Mesendoderm (in vitro differentiated cells): Measurements from ENCODE around the gene PHF20.

Experiments
- DNase-seq: peaks from one replicate; pipeline ENCODE4 v3.0.0; 2013
- H2AK5ac ChIP-seq: 2 replicates; pipeline ENCODE4 v1.6.1; 2013; ENCODE audit warnings: low read length, inconsistent platforms
- H2BK120ac ChIP-seq: 2 replicates; pipeline ENCODE4 v1.6.1; 2013; ENCODE audit warnings: low read depth, mild to moderate bottlenecking, low read length, moderate library complexity, mixed read lengths
- H2BK15ac ChIP-seq: replicated peaks from 2 replicates; pipeline ENCODE4 v1.6.1; 2013; ENCODE audit warnings: low read depth, mild to moderate bottlenecking, moderate library complexity
- H2BK5ac ChIP-seq: 2 replicates; pipeline ENCODE4 v1.6.1; 2013; ENCODE audit warnings: low read length, inconsistent platforms
- H3K18ac ChIP-seq: 2 replicates; pipeline ENCODE4 v1.6.1; 2013; ENCODE audit warnings: mild to moderate bottlenecking, low read length, mixed read lengths
- H3K23ac ChIP-seq: one replicate; pipeline ENCODE4 v1.6.1; 2013; ENCODE audit warnings: low read length
- H3K27ac ChIP-seq: 2 replicates; pipeline ENCODE4 v1.5.1; 2013; ENCODE audit warnings: low read depth, mild to moderate bottlenecking, inconsistent platforms, low read length, moderate library complexity
- H3K27me3 ChIP-seq: 2 replicates; pipeline ENCODE4 v1.6.1; 2013; ENCODE audit warnings: low read length, control low read depth, mild to moderate bottlenecking, inconsistent platforms; ENCODE audit not compliant: insufficient read depth, poor library complexity
- H3K36me3 ChIP-seq: 2 replicates; pipeline ENCODE4 v1.6.1; 2013; ENCODE audit warnings: low read length, inconsistent platforms; ENCODE audit not compliant: control insufficient read depth, insufficient read depth
- H3K4ac ChIP-seq: one replicate; pipeline ENCODE4 v1.6.1; 2013; ENCODE audit warnings: low read depth, mild to moderate bottlenecking, low read length, moderate library complexity
- H3K4me1 ChIP-seq: 2 replicates; pipeline ENCODE4 v1.6.1; 2013; ENCODE audit warnings: low read depth, low read length, inconsistent platforms; ENCODE audit not compliant: control insufficient read depth
- H3K4me2 ChIP-seq: 2 replicates; pipeline ENCODE4 v1.6.1; 2013; ENCODE audit warnings: low read length
- H3K4me3 ChIP-seq: 2 replicates; pipeline ENCODE4 v1.5.1; 2013; ENCODE audit warnings: mild to moderate bottlenecking, low read length
- H3K56ac ChIP-seq: one replicate; pipeline ENCODE4 v1.6.1; 2013; ENCODE audit warnings: low read length
- H3K79me1 ChIP-seq: 2 replicates; pipeline ENCODE4 v1.6.1; 2013; ENCODE audit warnings: low read length, inconsistent platforms
- H3K79me2 ChIP-seq: 2 replicates; pipeline ENCODE4 v1.6.1; 2013; ENCODE audit warnings: mild to moderate bottlenecking, low read length; ENCODE audit not compliant: control insufficient read depth, insufficient read depth
- H3K9ac ChIP-seq: 2 replicates; pipeline ENCODE4 v1.6.1; 2013; ENCODE audit warnings: low read length, inconsistent platforms
- H4K5ac ChIP-seq: one replicate; pipeline ENCODE4 v1.6.1; 2013; ENCODE audit warnings: low read length
- H4K8ac ChIP-seq: one replicate; pipeline ENCODE4 v1.6.1; 2013; ENCODE audit warnings: low read depth, mild to moderate bottlenecking, control low read depth, low read length, moderate library complexity
- WGBS: extraction: QIAGEN DNeasy Blood & Tissue Kit; methylation state at CpG from one replicate; pipeline ENCODE4 v1.1.7; 2013; ENCODE audit warnings: low lambda C conversion rate, missing lambda C conversion rate; ENCODE audit not compliant: insufficient coverage; ENCODE audit errors: extremely low coverage; 5-methylcytosine and 5-hydroxymethylcytosine counted together

PHF20 gene

DNA sequence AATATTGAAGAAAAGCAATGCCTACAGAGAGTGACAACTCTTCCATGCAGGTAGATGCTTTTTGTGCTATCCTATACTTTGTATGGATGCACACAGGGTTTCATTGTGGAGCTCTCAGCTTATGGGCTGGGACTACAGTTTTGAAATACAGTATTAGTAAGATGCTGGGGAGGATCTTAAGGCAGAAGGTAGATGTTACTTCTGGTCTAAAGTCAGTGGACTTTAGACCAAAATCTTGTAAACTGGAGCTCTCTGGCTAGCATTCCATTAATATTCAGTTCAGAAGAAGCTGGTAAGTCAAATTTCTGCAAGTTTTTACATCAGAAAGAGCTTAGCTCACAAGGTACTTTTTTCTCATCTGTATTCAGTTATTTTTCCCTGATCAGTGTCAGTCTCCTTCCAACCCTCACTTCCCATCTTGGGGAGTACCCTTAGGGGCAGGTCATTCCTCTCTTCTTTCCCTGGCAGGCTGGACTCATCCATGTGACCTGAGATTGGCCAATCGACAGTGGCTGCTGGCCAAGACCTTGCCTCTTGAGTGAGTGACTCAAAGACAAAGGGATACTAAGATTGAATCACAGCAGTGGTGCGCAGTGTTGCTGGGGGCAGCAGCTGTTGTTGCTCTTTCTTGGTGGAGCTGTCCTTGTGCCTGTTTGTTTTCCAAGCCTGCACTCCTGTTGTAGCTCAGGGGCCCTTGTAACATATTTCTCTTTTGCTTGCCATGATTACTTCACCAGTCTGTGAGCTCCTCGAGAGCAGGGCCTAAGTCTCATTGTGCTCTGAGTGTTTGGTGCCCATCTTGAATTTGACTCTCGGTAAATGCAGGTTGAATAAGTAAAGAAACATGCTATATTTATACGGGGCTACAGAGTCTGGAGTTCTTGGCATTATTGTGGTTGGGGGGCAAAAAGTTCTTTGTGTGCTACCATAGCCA is 2.8 kb upstream of the PHF20 start:
- WGBS, result no CpG with 5 or more reads among the region's 5 CpGs
- H3K79me2 ChIP-seq, result peaks cover 14% of the 10 kb centered on the region
- DNase-seq, result peak; percentile 95

DNA sequence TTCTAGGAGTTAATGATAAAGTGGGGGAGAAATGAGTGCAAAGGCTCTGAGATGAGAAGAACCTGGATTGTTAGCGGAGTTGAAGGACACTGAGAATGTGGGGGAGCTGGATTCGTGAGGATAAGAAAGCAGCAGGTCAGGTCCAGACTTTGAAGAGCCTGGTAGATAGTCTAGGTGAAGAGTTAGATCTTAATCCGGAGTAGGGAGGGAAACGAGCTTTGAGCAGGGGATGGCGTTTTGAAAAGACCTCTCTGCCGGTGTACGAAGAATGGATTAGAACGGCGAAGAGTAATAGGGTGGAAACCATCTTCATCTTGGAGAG is 487 bp upstream of the PHF20 start:
- Histone ChIP-seq H3K36me3 (no peaks in the 10 kb centered on the region), H3K4me3 (no peak overlapping the region), H3K9ac (no peak overlapping the region), H3K4me2 (peak overlapping the region; percentile 14), H3K79me2 (peaks cover 29% of the 10 kb centered on the region), H3K27ac (no peak overlapping the region), H2BK120ac (no peak overlapping the region), H2BK5ac (no peak overlapping the region), H2BK15ac (no peak overlapping the region), H4K8ac (no peak overlapping the region), H3K4me1 (peaks cover 5% of the 10 kb centered on the region), H3K27me3 (no peaks in the 10 kb centered on the region), H2AK5ac (no peak overlapping the region), H3K4ac (no peak overlapping the region), H3K56ac (peak overlapping the region; percentile 45), H3K23ac (no peak overlapping the region), H3K79me1 (peaks cover 9% of the 10 kb centered on the region), H3K18ac (no peak overlapping the region), H4K5ac (no peak overlapping the region)
- no CpG with 5 or more reads among the region's 9 CpGs for WGBS
- DNase-seq, result no peak

More for the DNA sequence above, 2.8 kb upstream of the PHF20 start:
- H2BK15ac ChIP-seq, result no peak overlapping the region
- peak overlapping the region; percentile 28 for H3K56ac ChIP-seq
- no peak overlapping the region for H3K27ac ChIP-seq
- no peak overlapping the region for H3K18ac ChIP-seq
- H3K9ac ChIP-seq, result peak overlapping the region; percentile 3
- H3K27me3 ChIP-seq, result no peaks in the 10 kb centered on the region
- H3K4me2 ChIP-seq, result no peak overlapping the region
- peak overlapping the region; percentile 17 for H4K5ac ChIP-seq
- H3K79me1 ChIP-seq, result no peaks in the 10 kb centered on the region
- no peak overlapping the region for H2BK120ac ChIP-seq
- no peak overlapping the region for H3K4ac ChIP-seq
- H3K23ac ChIP-seq, result no peak overlapping the region
- no peak overlapping the region for H4K8ac ChIP-seq
- H3K36me3 ChIP-seq, result no peaks in the 10 kb centered on the region
- no peak overlapping the region for H3K4me3 ChIP-seq
- no peak overlapping the region for H2AK5ac ChIP-seq
- H2BK5ac ChIP-seq, result no peak overlapping the region
- peaks cover 5% of the 10 kb centered on the region for H3K4me1 ChIP-seq

DNA sequence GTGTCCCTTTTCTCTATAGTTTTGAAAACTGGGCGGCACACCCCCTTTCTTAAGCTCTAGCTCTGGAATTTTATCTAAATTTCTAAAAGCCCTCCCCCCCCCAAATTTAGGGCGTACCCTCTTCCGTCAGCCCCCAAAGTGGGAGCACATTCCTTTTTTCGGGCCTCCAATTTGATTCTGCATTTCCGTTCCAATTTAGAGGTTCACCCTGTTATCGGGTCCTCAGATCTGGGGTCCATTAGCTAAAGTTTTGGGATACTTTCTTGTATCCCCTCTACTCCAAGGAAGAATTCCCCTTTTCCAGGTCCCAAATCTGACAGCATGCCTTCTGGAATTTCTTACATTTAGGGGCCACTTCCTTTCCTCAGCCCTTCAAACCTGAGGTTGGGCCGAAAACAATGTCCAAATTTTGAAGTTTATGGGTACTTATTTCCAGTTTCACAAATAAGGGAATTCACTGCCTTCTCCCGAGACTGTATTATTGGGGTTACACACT is 796 bp downstream of the PHF20 start:
- Histone ChIP-seq H3K9ac (peak overlapping the region; percentile 83), H3K4me1 (peaks cover 5% of the 10 kb centered on the region), H2AK5ac (no peak overlapping the region), H2BK120ac (no peak overlapping the region), H3K79me1 (peaks cover 17% of the 10 kb centered on the region), H3K56ac (peak overlapping the region; percentile 87), H3K27ac (no peak overlapping the region), H3K4me2 (peak overlapping the region; percentile 60), H3K23ac (no peak overlapping the region), H3K79me2 (peaks cover 41% of the 10 kb centered on the region), H3K4ac (no peak overlapping the region), H2BK15ac (no peak overlapping the region), H3K18ac (peak overlapping the region; percentile 83), H3K4me3 (peak overlapping the region; percentile 85), H3K27me3 (no peaks in the 10 kb centered on the region), H4K5ac (no peak overlapping the region), H4K8ac (peak overlapping the region; percentile 81), H3K36me3 (no peaks in the 10 kb centered on the region), H2BK5ac (no peak overlapping the region)
- WGBS, result no CpG with 5 or more reads among the region's 8 CpGs
- no peak for DNase-seq

GRCh38 chr20:35773154-35773751 is 1.4 kb downstream of the PHF20 start:
- Histone ChIP-seq H3K27ac (peak overlapping the region; percentile 24), H3K79me2 (peaks cover 44% of the 10 kb centered on the region), H3K23ac (no peak overlapping the region), H3K4me2 (peak overlapping the region; percentile 60), H4K8ac (no peak overlapping the region), H3K9ac (peak overlapping the region; percentile 83), H3K27me3 (no peaks in the 10 kb centered on the region), H3K79me1 (peaks cover 17% of the 10 kb centered on the region), H3K4me1 (peaks cover 5% of the 10 kb centered on the region), H2AK5ac (no peak overlapping the region), H4K5ac (no peak overlapping the region), H2BK120ac (no peak overlapping the region), H3K36me3 (no peaks in the 10 kb centered on the region), H3K18ac (no peak overlapping the region), H2BK5ac (no peak overlapping the region), H3K56ac (peak overlapping the region; percentile 87), H3K4me3 (peak overlapping the region; percentile 5), H2BK15ac (no peak overlapping the region), H3K4ac (no peak overlapping the region)
- peak; percentile 86 for DNase-seq
- WGBS, result no CpG with 5 or more reads among the region's 8 CpGs

DNA sequence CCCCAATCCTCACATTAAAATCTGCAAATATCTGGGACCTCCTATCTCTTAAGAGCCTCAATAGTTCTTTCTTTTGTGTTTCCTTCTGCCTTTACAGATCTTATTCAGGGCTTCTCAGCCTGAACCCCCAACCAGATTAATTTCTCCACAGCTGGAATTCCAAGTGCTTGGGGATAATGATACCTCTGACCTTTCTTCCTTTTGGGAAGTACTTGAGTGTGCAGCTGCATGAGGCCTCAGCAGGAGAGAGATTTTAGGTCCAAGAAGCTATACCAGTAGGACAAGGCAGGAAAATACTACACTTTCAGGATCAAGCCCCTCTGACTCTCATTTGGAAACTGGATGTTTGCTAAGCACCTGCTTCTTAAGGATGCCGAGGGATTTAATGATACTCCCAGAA is 2.6 kb downstream of the PHF20 start:
- Histone ChIP-seq H3K36me3 (no peaks in the 10 kb centered on the region), H2BK5ac (no peak overlapping the region), H3K4me3 (no peak overlapping the region), H3K56ac (no peak overlapping the region), H3K27me3 (no peaks in the 10 kb centered on the region), H3K79me2 (peaks cover 47% of the 10 kb centered on the region), H3K4me1 (peaks cover 3% of the 10 kb centered on the region), H3K18ac (no peak overlapping the region), H3K79me1 (peaks cover 17% of the 10 kb centered on the region), H2AK5ac (no peak overlapping the region), H3K23ac (no peak overlapping the region), H2BK120ac (no peak overlapping the region), H4K5ac (no peak overlapping the region), H2BK15ac (no peak overlapping the region), H3K4me2 (no peak overlapping the region), H3K4ac (no peak overlapping the region), H3K27ac (no peak overlapping the region), H4K8ac (no peak overlapping the region), H3K9ac (no peak overlapping the region)
- WGBS, result no CpG with 5 or more reads among the region's 1 CpG
- DNase-seq, result no peak
